Adrenal gland (tissue), 12 donors: ENCODE results near the gene KIRREL1. TPM values are rescaled to one million over a fixed set of nuclear protein-coding genes. Genes with fewer than 3 reads are reported as not detected.
A peak's percentile ranks its signal among the peaks of the same experiment; 100 is the strongest.

Experiments
- DNase-seq, 7 donors: peaks; one replicate each; pipeline ENCODE4 v3.0.0-alpha.2; 2019 to 2020
- H3K27ac ChIP-seq, 5 donors: fragments of 200-600 bp; sonication (generic) in 4 of 5; 1 replicate in 3 of 5; 2 replicates in 2 of 5; pipeline versions ENCODE4 v1.5.1 to v1.8.0; 2016 to 2020; ENCODE audit warnings: mild to moderate bottlenecking in 1 of 5
- H3K27me3 ChIP-seq: fragments of 200-600 bp; 2 replicates; pipeline ENCODE4 v1.8.0; 2021
- H3K36me3 ChIP-seq, 2 donors: fragments of 200-600 bp; replicated peaks in 1 of 2; 1 replicate in 1 of 2; 2 replicates in 1 of 2; pipeline versions ENCODE4 v1.5.1 to v1.8.0; 2018 to 2022
- H3K4me1 ChIP-seq, 2 donors: fragments of 200-600 bp; replicated peaks in 1 of 2; 1 replicate in 1 of 2; 2 replicates in 1 of 2; pipeline versions ENCODE4 v1.5.1 to v1.8.0; 2018 to 2021
- H3K4me3 ChIP-seq, 4 donors: fragments of 200-600 bp; sonication (generic) in 3 of 4; one replicate each; pipeline ENCODE4 v1.5.1; 2016 to 2018
- H3K9me3 ChIP-seq, 3 donors: fragments of 200-600 bp; sonication (generic) in 1 of 3; replicated peaks in 1 of 3; 1 replicate in 2 of 3; 2 replicates in 1 of 3; pipeline versions ENCODE4 v1.5.1 to v1.8.0; 2016 to 2021
- CTCF ChIP-seq, 6 experiments: fragments of 450-650 bp in 4 of 6; fragments of 200-600 bp in 2 of 6; sonication (generic) in 1 of 6; IDR thresholded peaks; 1 replicate in 5 of 6; 2 replicates in 1 of 6; pipeline versions ENCODE4 v1.5.1 to v1.8.0; 2016 to 2021; ENCODE audit warnings: antibody characterized with exemption in 6 of 6, mild to moderate bottlenecking in 2 of 6, moderate library complexity in 1 of 6
- POLR2A ChIP-seq, 2 donors: fragments of 450-650 bp; IDR thresholded peaks; one replicate each; pipeline ENCODE4 v1.6.1; 2017; ENCODE audit warnings: antibody characterized with exemption in 2 of 2, mild to moderate bottlenecking in 2 of 2, moderate library complexity in 1 of 2
- WGBS, 4 donors: extraction: QIAGEN DNeasy Blood & Tissue Kit in 2 of 4; methylation state at CpG; one replicate each; pipeline versions ENCODE4 v1.1.5 to v1.1.7; 2013 to 2017; 5-methylcytosine and 5-hydroxymethylcytosine counted together
- intact Hi-C, 2 donors: fragments of 100-400 bp; cut with DNase I; formaldehyde crosslinking; loops; one replicate each; pipeline versions ENCODE4 v1.14.1 to v1.15.0; 2022 to 2023
- polyA plus RNA-seq, 3 donors: library from polyadenylated mRNA; stranded (reverse); fragments of 200-250 nt in 2 of 3; fragments of 350-450 nt in 1 of 3; fragmentation: Illumina TruSeq in 1 of 3; extraction: RNeasy Lipid Tissue Mini Kit (QIAGEN cat#74804) in 1 of 3; gene quantifications; one replicate each; pipeline ENCODE4 v1.2.3, GENCODE V29; 2013 to 2014
- total RNA-seq, 9 donors: library from RNA; depleted of rRNA in 4 of 9; stranded (reverse); fragments of >200 nt in 4 of 9; fragments of 120-200 nt in 1 of 9; fragmentation: NEBNext Ultra II Directional in 1 of 9; extraction: Animal tissue kit (Norgen Biotek cat#: 25700) in 1 of 9; gene quantifications; one replicate each; pipeline versions ENCODE4 v1.1.0 to v1.2.4, GENCODE V29; 2013 to 2023
- donor health status: healthy with polysubstance abuse.
- donor health status: Bipolar disorder and iron deficiency.
- donor health status: DM: yes; HTN: yes; CAD: no.
- donor health status: DM: no; HTN: no; CAD: no.
- donor health status: DM: no; HTN: no; CAD: no.
- donor health status: DM: yes; HTN: yes; CAD: no.

Gene KIRREL1
- total and polyA plus RNA-seq, 12 donors, result 10.1 to 57.2 (median 39.8) TPM

- H3K4me1 ChIP-seq, result peaks cover 5 to 34% of the 10 kb centered on the region in 2 donors
- no peaks in the 10 kb centered on the region for H3K36me3 ChIP-seq
- WGBS, 4 donors, result 64 to 85% (median 73%) methylated on average over 3 to 6 of the region's 6 CpGs
- H3K27ac ChIP-seq, result no peak overlapping the region
- H3K9me3 ChIP-seq, result no peaks in the 10 kb centered on the region
- H3K4me3 ChIP-seq, result no peak overlapping the region
- H3K27me3 ChIP-seq, result no peaks in the 10 kb centered on the region
- intact Hi-C loops, result no loop called here
- TF ChIP-seq CTCF (IDR thresholded peaks at IDR 0.05), result no peak
- no peak for TF ChIP-seq POLR2A (IDR thresholded peaks at IDR 0.05)
- peak in 4 of 7 donors; percentile 13 to 37 (median 26) for DNase-seq
These were observed 74.2 kb downstream of the KIRREL1 start for GRCh38 chr1:158067662-158068061.

- 58 to 72% (median 67%) methylated on average over 11 to 12 of the region's 12 CpGs for WGBS, 4 donors
- no peak for TF ChIP-seq CTCF (IDR thresholded peaks at IDR 0.05)
- TF ChIP-seq POLR2A (IDR thresholded peaks at IDR 0.05), result no peak
- intact Hi-C loops, result no loop called here
- Histone ChIP-seq H3K9me3 (no peaks in the 10 kb centered on the region), H3K36me3 (no peaks in the 10 kb centered on the region), H3K27ac (no peak overlapping the region), H3K4me1 (peaks cover 5 to 43% of the 10 kb centered on the region in 2 donors), H3K4me3 (no peak overlapping the region), H3K27me3 (no peaks in the 10 kb centered on the region)
- DNase-seq, result peak in 1 of 7 donors; percentile 31
These were observed 75.5 kb downstream of the KIRREL1 start for GRCh38 chr1:158068918-158069317.

GRCh38 chr1:158071138-158071537, 77.7 kb downstream of the KIRREL1 start:
- Histone ChIP-seq H3K27me3 (no peaks in the 10 kb centered on the region), H3K27ac (no peak overlapping the region), H3K4me3 (no peak overlapping the region), H3K4me1 (peaks cover 5 to 42% of the 10 kb centered on the region in 2 donors), H3K36me3 (no peaks in the 10 kb centered on the region), H3K9me3 (no peaks in the 10 kb centered on the region)
- intact Hi-C loops, result no loop called here
- 63 to 76% (median 74%) methylated on average over 14 of the region's 14 CpGs for WGBS, 4 donors
- no peak for DNase-seq
- TF ChIP-seq POLR2A (IDR thresholded peaks at IDR 0.05) (no peak), CTCF (IDR thresholded peaks at IDR 0.05) (no peak)

- no peak overlapping the region for H3K27ac ChIP-seq
- H3K4me1 ChIP-seq, result peaks cover 0 to 20% of the 10 kb centered on the region in 2 donors
- no peak overlapping the region for H3K4me3 ChIP-seq
- 84 to 96% (median 88%) methylated on average over 7 to 9 of the region's 9 CpGs for WGBS, 4 donors
- no peak for DNase-seq
- H3K36me3 ChIP-seq, result peaks cover 0 to 18% of the 10 kb centered on the region in 2 donors
- H3K27me3 ChIP-seq, result no peaks in the 10 kb centered on the region
- no peak for TF ChIP-seq POLR2A (IDR thresholded peaks at IDR 0.05)
- no peak for TF ChIP-seq CTCF (IDR thresholded peaks at IDR 0.05)
- no peaks in the 10 kb centered on the region for H3K9me3 ChIP-seq
- intact Hi-C loops, result no loop called here
These were observed 81.6 kb downstream of the KIRREL1 start for GRCh38 chr1:158075078-158075477.
